ENCODE data around the gene ASF1B. TPM values are rescaled to one million over a fixed set of nuclear protein-coding genes. Genes with fewer than 3 reads are reported as not detected.

Gene ASF1B
- total RNA-seq, 2 experiments from 2014 or later = 143 to 202 TPM

GRCh38 chr19:14116918-14117578 lies 19.3 kb downstream of the ASF1B start:
- no peak overlapping the region for H3K27ac ChIP-seq (ENCODE audit: low read depth, low read length, poor library complexity, severe bottlenecking)
- no peaks in the 10 kb centered on the region; the same call in 1 of the 2 replicates for H3K79me2 ChIP-seq (ENCODE audit: insufficient read depth, low read depth, low read length)
- peaks cover 31% of the 10 kb centered on the region for H3K4me1 ChIP-seq (ENCODE audit: insufficient read depth, low read length, poor library complexity, severe bottlenecking)
- no peak overlapping the region for H2AFZ ChIP-seq (ENCODE audit: low read length)
- ChIA-PET POLR2A (interaction anchor here (0.7 kb wide), 1 partner anchor 303 kb away, joined by 3 read pairs; no protein-coding TSS in a partner anchor), CTCF (ENCODE audit: unreplicated experiment) (interaction anchor here (1.2 kb wide), 1 partner anchor 11 kb away, joined by 5 read pairs; no protein-coding TSS in a partner anchor)
- intact Hi-C loops (cut with micrococcal nuclease; ENCODE audit: unreplicated experiment) = loop anchor here (1.0 kb wide), 1 partner anchor 19 kb away; the partner anchor contains the start of gene ASF1B
- peak overlapping the region; percentile 84 for H3K4me2 ChIP-seq (ENCODE audit: low read length)
- no peaks in the 10 kb centered on the region for H4K20me1 ChIP-seq (ENCODE audit: insufficient read depth, low read length)
- no peaks in the 10 kb centered on the region for H3K9me2 ChIP-seq (ENCODE audit: insufficient read depth, low read length)
- H3K9me3 ChIP-seq (ENCODE audit: low read length) = no peaks in the 10 kb centered on the region
- peaks cover 13% of the 10 kb centered on the region for H3K36me3 ChIP-seq (ENCODE audit: insufficient read depth, low read length)
- peak; percentile 40 for DNase-seq (ENCODE audit: low spot score)
- BruUV-seq (replicated peaks) = no TSS peak
- peak overlapping the region; percentile 94 for H3K4me3 ChIP-seq (ENCODE audit: low read depth, low read length, poor library complexity, severe bottlenecking)
- no peak for TF ChIP-seq CTCF (conservative IDR thresholded peaks at IDR 0.05; ENCODE audit: low read length)
- TF ChIP-seq EZH2phosphoT487 (IDR thresholded peaks at IDR 0.05; ENCODE audit: borderline replicate concordance, low read depth, low read length) = no peak

- CTCF ChIA-PET (ENCODE audit: unreplicated experiment) = interaction anchor here (1.2 kb wide), 1 partner anchor 11 kb away, joined by 5 read pairs; no protein-coding TSS in a partner anchor
- H3K4me1 ChIP-seq (ENCODE audit: insufficient read depth, low read length, poor library complexity, severe bottlenecking) = peaks cover 31% of the 10 kb centered on the region
- H3K79me2 ChIP-seq (ENCODE audit: insufficient read depth, low read depth, low read length) = no peaks in the 10 kb centered on the region; the same call in 1 of the 2 replicates
- no peak overlapping the region for H2AFZ ChIP-seq (ENCODE audit: low read length)
- H3K9me2 ChIP-seq (ENCODE audit: insufficient read depth, low read length) = no peaks in the 10 kb centered on the region
- peaks cover 12% of the 10 kb centered on the region for H3K36me3 ChIP-seq (ENCODE audit: insufficient read depth, low read length)
- POLR2A ChIA-PET = interaction anchor here (0.6 to 0.7 kb wide), 2 partner anchors 13 to 304 kb away, joined by 3 to 7 read pairs; no protein-coding TSS in a partner anchor
- peak overlapping the region; percentile 94 for H3K4me3 ChIP-seq (ENCODE audit: low read depth, low read length, poor library complexity, severe bottlenecking)
- H3K4me2 ChIP-seq (ENCODE audit: low read length) = peak overlapping the region; percentile 84
- TF ChIP-seq EZH2phosphoT487 (IDR thresholded peaks at IDR 0.05; ENCODE audit: borderline replicate concordance, low read depth, low read length) (no peak), CTCF (conservative IDR thresholded peaks at IDR 0.05; ENCODE audit: low read length) (no peak)
- no peak for DNase-seq (ENCODE audit: low spot score)
- H3K9me3 ChIP-seq (ENCODE audit: low read length) = no peaks in the 10 kb centered on the region
- no TSS peak for BruUV-seq (replicated peaks)
- no peaks in the 10 kb centered on the region for H4K20me1 ChIP-seq (ENCODE audit: insufficient read depth, low read length)
- intact Hi-C loops (cut with micrococcal nuclease; ENCODE audit: unreplicated experiment) = no loop called here
- H3K27ac ChIP-seq (ENCODE audit: low read depth, low read length, poor library complexity, severe bottlenecking) = no peak overlapping the region
Measured at GRCh38 chr19:14116525-14116917, 19.9 kb downstream of the ASF1B start.

- ChIA-PET POLR2A (interaction anchor here (0.6 to 1.5 kb wide), 3 partner anchors 14 to 21 kb away, joined by 3 to 7 read pairs (median 4); partner anchors contain the start of gene ASF1B), CTCF (ENCODE audit: unreplicated experiment) (interaction anchor here (0.8 to 1.2 kb wide), 2 partner anchors 10 to 14 kb away, joined by 3 to 5 read pairs; no protein-coding TSS in a partner anchor)
- intact Hi-C loops (cut with micrococcal nuclease; ENCODE audit: unreplicated experiment) = no loop called here
- Histone ChIP-seq H3K4me1 (ENCODE audit: insufficient read depth, low read length, poor library complexity, severe bottlenecking) (peaks cover 31% of the 10 kb centered on the region), H3K9me3 (ENCODE audit: low read length) (no peaks in the 10 kb centered on the region), H3K4me3 (ENCODE audit: low read depth, low read length, poor library complexity, severe bottlenecking) (no peak overlapping the region), H3K27ac (ENCODE audit: low read depth, low read length, poor library complexity, severe bottlenecking) (no peak overlapping the region), H2AFZ (ENCODE audit: low read length) (no peak overlapping the region), H3K9me2 (ENCODE audit: insufficient read depth, low read length) (no peaks in the 10 kb centered on the region), H3K4me2 (ENCODE audit: low read length) (peak overlapping the region; percentile 84), H3K36me3 (ENCODE audit: insufficient read depth, low read length) (peaks cover 7% of the 10 kb centered on the region), H3K79me2 (ENCODE audit: insufficient read depth, low read depth, low read length) (no peaks in the 10 kb centered on the region; the same call in 1 of the 2 replicates), H4K20me1 (ENCODE audit: insufficient read depth, low read length) (no peaks in the 10 kb centered on the region)
- TF ChIP-seq CTCF (conservative IDR thresholded peaks at IDR 0.05; ENCODE audit: low read length) (no peak), EZH2phosphoT487 (IDR thresholded peaks at IDR 0.05; ENCODE audit: borderline replicate concordance, low read depth, low read length) (no peak)
- no TSS peak for BruUV-seq (replicated peaks)
- no peak for DNase-seq (ENCODE audit: low spot score)
Measured at GRCh38 chr19:14115756-14116155, 20.6 kb downstream of the ASF1B start.
